Measurements from ENCODE around the gene HES1. TPM values are rescaled to one million over a fixed set of nuclear protein-coding genes. Genes with fewer than 3 reads are reported as not detected.
"Not testable (repeated sequence)": the region's sequence is repeated elsewhere in the genome, so short reads cannot be mapped to it uniquely, and the experiment has no call there.

HES1 gene
- total RNA-seq (2014; rRNA removed; shearing (Covaris generic)) = 88.3 and 97.8 TPM in 2 replicates

- peak; percentile 99 for DNase-seq (ENCODE audit: low read depth)
These were observed at the start of gene HES1 for GRCh38 chr3:194135806-194136518. Gene HES1 (plus strand): TSS chr3:194136148. CDS start chr3:194136381, 233 bp downstream.

GRCh38 chr3:194086388-194087075 is 49.4 kb upstream of the HES1 start:
- DNase-seq (ENCODE audit: low read depth) = no peak

DNA sequence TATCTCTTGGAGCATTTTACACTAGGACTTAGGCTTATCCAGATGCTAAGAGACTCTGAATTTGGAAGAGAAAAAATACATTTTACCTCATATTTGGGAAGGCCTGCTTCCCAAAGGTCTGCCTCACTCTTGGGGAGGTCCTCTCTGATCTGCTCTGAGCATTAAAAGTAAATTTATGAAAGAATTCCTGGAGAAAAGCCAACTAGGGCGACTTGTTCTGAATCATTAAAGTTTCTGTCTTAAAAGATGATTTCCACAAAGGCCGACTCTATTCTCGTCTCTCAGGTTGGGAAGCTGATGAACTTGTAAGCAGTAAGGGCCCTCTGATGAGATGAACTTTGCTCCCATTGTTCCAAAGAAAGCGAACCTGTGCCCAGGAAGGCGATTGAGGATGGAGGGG is 48.7 kb upstream of the HES1 start:
- DNase-seq (ENCODE audit: low read depth) = no peak

DNA sequence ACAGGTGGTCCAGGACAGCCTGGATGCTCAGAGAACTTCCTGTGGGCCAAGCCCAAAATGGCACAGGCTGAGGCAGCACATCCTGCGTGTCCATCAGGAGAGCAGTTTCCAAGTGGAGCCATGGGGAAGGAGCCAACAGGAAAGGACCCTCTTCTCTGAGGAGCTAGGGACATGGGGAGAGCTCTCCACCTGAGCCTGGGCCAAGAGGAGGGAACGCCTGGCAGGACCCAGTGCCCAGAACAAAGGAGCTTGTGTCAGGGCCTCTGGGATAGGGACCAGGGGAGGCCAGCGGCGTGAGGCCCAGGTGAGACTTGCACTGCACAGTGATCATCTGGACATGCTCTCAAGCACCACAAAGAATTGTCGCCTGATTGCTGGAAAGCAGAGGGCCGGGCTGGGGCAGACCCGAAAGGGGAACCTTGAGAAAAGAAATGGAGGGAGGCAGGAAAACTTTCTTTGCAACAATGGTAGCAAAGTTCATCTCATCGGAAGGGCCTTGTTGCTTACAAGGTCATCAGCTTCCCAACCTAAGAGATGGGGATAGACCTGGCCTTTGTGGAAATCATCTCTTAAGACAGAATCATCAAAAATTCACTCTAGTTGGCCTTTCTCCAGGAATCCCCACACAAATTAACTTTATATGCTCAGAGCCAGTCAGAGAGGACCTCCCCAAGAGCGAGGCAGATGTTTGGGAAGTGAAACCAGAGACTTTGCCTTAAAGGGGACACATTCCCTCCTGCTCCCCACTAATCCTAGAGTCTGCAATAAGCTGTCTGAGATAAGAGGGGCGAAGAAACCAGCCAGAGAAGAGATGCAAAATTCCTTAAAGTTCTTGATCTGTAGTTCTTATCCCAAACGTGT is 47.7 kb upstream of the HES1 start:
- DNase-seq (ENCODE audit: low read depth) = no peak

DNA sequence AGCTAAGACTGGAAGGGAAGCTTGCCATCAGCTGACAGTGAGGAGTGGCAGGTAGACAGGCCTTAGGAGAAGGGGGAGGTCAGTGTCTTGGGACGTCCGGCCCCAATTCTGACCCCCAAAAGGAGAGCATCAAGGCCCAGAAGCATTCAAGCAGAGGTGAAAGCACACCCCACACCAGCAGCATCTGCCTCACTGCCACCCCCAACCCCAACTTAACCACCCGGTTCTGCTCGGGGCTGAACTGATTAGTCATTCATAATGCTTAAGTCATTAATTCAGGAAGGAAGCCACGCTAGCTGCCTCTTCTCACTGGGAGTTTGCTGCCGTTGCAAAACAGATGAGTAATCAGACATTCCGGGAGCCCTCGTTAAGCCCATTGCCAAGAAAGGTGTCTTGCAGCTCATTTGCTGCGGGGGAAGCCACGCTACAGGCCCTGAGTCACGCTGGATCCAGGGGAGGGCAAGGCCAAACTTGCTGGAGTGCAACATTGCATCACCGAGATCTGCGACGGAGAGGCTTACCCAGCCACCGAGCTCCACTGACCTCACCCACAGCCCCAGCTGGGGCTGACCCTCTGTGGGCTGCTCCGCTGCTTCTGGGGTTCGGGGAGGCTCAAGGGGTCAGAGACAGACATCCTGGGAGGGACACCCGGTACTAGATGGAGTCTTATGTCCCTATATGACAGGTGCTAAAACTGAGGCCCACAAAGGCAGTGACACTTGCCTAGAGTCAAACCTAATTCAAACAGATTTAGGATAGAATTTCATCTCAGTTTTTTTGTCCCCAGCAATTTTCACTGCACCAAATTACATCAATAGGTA is 46.4 kb upstream of the HES1 start:
- peak; percentile 99 for DNase-seq (ENCODE audit: low read depth)

GRCh38 chr3:194090178-194090555 is 45.8 kb upstream of the HES1 start:
- not testable (repeated sequence) for DNase-seq (ENCODE audit: low read depth)

DNA sequence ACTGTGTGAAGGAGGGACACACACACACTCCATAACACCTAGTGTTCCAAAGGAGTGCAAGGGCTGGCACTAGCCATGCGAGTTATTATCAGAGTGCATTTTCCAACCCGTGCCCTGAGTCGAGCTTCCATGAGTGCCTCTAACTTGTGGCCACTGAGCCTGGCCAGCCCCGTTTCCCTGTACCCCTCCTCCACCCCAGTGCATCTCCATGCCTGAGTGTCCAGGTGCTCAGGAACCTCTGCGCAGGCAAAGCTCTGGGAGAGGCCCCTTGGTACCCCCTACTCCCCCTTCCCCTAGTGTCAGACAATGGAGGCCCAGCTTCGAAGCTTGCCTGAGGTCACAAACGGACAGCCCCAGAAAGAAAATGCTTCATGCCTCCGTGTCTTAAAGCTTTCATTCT is 45.2 kb upstream of the HES1 start:
- no peak for DNase-seq (ENCODE audit: low read depth)

DNA sequence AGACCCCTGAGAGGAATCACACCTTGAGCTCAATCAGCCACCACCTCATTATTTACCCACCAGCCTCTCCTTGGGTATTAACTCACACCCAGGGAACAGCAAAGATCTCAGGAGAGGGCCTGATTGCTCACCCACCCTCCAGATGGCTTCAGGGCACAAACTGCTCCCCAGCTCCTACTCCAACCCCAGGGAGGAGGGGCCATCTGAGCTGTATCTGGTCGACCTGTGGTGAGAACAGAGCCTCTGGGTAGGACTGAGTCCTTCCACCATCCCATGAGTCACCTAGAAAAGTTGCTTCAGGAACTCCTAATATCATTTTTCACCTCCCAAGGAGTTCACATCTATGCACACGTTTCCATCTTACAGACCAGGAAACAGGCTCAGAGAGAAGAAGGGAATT is 44.8 kb upstream of the HES1 start:
- peak; percentile 97 for DNase-seq (ENCODE audit: low read depth)

DNA sequence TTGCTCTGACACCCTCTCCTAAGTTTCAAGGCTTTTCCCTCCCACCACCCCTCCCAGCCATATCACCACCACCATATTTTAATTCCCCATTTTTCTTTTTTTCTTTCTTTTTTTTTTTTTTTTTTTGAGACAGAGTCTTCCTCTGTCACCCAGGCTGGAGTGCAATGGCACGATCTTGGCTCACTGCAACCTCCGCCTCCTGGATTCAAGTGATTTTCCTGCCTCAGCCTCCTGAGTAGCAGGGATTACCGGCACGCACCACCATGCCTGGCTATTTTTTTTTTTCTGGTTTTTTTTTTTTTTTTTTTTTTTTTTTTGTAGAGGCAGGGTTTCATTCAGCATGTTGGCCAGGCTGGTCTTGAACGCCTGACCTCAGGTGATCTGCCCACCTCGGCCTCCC is 44.1 kb upstream of the HES1 start:
- not testable (repeated sequence) for DNase-seq (ENCODE audit: low read depth)

DNA sequence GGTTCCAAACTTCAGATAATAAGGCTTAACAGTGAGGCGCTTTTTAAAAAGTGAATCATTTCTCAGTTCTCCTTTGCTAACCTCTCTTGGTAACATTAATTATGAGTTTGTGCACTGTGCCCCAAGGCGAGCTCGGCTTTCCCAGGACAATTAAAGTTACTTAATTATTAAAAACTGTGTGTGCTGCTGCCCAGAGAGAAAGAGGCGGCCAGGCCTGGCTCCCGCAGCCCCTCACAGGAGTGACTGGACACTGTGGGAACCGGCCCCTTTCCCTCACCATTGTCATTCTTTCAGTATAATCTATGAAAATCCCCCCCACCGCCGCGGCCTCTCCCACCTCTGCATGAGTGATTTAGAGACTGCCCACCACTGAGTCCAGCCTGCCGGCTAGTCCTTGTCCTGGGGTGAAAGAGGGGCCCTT is 43.1 kb upstream of the HES1 start:
- no peak for DNase-seq (ENCODE audit: low read depth)

GRCh38 chr3:194093842-194094241 is 42.1 kb upstream of the HES1 start:
- DNase-seq (ENCODE audit: low read depth) = no peak

- DNase-seq (ENCODE audit: low read depth) = peak; percentile 37
These were observed 40.5 kb upstream of the HES1 start for GRCh38 chr3:194095464-194095863.

- no peak for DNase-seq (ENCODE audit: low read depth)
These were observed 40.0 kb upstream of the HES1 start for GRCh38 chr3:194095902-194096301.

DNA sequence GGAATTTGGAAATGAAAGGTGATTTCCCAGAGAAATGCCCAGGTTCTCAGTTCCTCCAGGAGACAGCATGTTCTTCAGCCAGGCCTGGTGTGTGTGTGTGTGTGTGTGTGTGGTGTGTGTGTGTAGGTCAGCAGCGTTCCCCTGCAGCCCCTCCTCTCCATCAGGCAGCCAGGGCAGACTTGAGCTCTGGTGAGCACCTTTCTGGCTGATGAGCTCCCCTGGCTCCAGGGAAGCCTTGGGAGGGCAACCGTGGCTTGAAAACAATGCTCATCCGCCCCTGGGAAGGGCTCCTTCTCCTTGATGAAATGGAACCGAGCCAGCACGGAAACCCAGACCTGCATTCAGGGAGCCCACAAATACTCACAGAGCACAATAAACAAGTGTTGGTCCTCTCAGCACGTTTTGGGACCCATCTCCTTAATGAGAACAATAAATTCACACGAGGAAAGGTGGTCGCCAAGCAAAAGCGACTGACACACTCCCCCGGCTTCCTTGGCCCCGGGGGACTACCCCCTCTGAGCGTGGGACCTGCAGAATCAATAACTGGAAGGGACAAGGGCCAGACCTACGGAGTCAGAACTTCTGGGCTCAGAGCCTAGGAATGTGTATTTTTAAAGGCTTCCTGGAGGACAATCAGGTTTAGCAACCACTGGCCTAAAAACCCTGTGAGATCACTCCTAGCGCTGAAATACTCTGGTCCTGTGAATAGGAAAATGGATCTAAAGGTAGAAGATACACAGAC is 38.6 kb upstream of the HES1 start:
- no peak for DNase-seq (ENCODE audit: low read depth)

- no peak for DNase-seq (ENCODE audit: low read depth)
These were observed 37.7 kb upstream of the HES1 start for GRCh38 chr3:194098081-194098842.

DNA sequence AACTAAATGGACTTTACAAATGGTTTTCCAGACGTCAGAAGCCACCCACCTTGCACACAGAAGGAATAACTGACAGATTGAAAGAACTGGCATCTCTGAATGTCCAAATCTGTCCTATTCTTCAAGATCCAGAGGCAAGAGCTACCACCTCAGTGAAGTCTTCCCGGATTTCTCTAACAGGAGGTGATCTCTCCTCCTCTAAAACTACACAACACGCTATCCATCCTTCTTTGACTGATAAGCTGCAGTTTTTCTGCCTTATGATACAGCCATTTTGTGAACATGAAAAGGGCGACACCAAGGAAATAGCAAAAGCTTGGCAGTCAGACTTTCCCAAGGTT is 37.1 kb upstream of the HES1 start:
- no peak for DNase-seq (ENCODE audit: low read depth)

DNA sequence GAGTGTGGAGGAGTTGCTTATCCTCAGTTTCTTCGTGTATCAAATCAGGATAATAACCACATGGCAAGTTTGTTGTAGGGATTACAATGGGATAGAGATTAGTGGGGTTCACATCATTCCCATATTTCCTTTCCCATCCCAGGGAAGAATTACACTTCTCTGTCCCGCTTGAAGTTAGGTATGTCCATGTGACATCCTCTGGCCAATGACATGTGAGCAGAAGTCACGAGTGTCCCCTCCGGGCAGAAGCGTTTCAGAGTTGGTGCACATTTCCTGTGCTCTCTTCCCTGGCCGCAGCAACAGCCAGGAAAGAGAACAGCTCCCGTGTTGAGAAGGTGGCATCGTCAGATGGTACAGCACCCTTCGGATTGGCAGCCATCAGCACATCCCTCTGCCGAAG is 36.7 kb upstream of the HES1 start:
- no peak for DNase-seq (ENCODE audit: low read depth)

DNA sequence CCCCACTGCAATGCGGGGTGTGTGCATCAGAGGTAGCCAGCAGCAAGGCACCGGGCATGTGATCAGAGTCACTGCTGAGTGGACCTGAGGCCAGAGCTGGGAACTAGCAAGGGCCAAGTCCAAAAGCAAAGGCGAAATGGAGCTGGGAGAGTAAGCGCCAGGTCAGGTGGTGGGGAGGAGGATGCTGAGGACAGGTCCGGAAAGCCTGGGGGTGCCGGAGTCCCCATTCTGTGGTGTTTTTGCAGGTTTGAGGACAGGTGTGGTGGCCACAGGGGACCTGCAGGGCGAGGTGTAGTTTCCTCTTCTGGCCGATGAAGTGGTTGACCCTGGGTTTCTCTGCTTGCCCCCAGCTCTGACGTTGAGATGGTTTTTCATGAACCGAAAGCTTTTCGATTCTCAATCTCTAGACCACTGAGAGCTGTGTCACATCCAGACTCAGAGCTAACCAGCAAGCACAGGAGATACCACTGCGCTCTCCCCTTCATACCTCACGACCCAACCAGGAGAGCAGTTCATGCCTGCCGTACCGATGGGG is 35.0 kb upstream of the HES1 start:
- DNase-seq (ENCODE audit: low read depth) = no peak

GRCh38 chr3:194101592-194102432 is 34.1 kb upstream of the HES1 start:
- DNase-seq (ENCODE audit: low read depth) = no peak
